Measurements from ENCODE around the gene NUDC. TPM values are rescaled to one million over a fixed set of nuclear protein-coding genes. Genes with fewer than 3 reads are reported as not detected.

The NUDC gene
- total RNA-seq, 1 experiment from 2014 or later, result 161 TPM

- ATAC-seq (no peak), DNase-seq (ENCODE audit: low read depth, low spot score) (no peak)
- TF ChIP-seq, protein P1, sequence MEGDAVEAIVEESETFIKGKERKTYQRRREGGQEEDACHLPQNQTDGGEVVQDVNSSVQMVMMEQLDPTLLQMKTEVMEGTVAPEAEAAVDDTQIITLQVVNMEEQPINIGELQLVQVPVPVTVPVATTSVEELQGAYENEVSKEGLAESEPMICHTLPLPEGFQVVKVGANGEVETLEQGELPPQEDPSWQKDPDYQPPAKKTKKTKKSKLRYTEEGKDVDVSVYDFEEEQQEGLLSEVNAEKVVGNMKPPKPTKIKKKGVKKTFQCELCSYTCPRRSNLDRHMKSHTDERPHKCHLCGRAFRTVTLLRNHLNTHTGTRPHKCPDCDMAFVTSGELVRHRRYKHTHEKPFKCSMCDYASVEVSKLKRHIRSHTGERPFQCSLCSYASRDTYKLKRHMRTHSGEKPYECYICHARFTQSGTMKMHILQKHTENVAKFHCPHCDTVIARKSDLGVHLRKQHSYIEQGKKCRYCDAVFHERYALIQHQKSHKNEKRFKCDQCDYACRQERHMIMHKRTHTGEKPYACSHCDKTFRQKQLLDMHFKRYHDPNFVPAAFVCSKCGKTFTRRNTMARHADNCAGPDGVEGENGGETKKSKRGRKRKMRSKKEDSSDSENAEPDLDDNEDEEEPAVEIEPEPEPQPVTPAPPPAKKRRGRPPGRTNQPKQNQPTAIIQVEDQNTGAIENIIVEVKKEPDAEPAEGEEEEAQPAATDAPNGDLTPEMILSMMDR (IDR thresholded peaks at IDR 0.05), result no peak
- TF ChIP-seq TCF7L2 (IDR thresholded peaks at IDR 0.05; ENCODE audit: low read depth, low read length), result no peak
- no peak for TF ChIP-seq POLR2AphosphoS5 (IDR thresholded peaks at IDR 0.05; ENCODE audit: low read depth, low read length)
- TF ChIP-seq, protein P2, sequence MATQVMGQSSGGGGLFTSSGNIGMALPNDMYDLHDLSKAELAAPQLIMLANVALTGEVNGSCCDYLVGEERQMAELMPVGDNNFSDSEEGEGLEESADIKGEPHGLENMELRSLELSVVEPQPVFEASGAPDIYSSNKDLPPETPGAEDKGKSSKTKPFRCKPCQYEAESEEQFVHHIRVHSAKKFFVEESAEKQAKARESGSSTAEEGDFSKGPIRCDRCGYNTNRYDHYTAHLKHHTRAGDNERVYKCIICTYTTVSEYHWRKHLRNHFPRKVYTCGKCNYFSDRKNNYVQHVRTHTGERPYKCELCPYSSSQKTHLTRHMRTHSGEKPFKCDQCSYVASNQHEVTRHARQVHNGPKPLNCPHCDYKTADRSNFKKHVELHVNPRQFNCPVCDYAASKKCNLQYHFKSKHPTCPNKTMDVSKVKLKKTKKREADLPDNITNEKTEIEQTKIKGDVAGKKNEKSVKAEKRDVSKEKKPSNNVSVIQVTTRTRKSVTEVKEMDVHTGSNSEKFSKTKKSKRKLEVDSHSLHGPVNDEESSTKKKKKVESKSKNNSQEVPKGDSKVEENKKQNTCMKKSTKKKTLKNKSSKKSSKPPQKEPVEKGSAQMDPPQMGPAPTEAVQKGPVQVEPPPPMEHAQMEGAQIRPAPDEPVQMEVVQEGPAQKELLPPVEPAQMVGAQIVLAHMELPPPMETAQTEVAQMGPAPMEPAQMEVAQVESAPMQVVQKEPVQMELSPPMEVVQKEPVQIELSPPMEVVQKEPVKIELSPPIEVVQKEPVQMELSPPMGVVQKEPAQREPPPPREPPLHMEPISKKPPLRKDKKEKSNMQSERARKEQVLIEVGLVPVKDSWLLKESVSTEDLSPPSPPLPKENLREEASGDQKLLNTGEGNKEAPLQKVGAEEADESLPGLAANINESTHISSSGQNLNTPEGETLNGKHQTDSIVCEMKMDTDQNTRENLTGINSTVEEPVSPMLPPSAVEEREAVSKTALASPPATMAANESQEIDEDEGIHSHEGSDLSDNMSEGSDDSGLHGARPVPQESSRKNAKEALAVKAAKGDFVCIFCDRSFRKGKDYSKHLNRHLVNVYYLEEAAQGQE (IDR thresholded peaks at IDR 0.05; ENCODE audit: insufficient read depth in 1 of 2, low read depth in 2 of 2, low read length in 1 of 2), result no peak
- no peak for TF ChIP-seq SIN3A (IDR thresholded peaks at IDR 0.05; ENCODE audit: borderline replicate concordance, insufficient read depth, low read depth, low read length)
- intact Hi-C loops (cut with micrococcal nuclease; ENCODE audit: unreplicated experiment), result no loop called here
- no peaks in the 10 kb centered on the region for H3K9me3 ChIP-seq (ENCODE audit: control insufficient read depth, insufficient read depth, low read depth, low read length)
- ChIA-PET CTCF (interaction anchor here (0.7 kb wide), 2 partner anchors 10 to 24 kb away, joined by 3 to 7 read pairs; no protein-coding TSS in a partner anchor), POLR2A (interaction anchor here (0.7 kb wide), 1 partner anchor 19 kb away, joined by 4 read pairs; no protein-coding TSS in a partner anchor)
- BruUV-seq (replicated peaks), result no TSS peak
- H3K4me1 ChIP-seq (ENCODE audit: control insufficient read depth, insufficient read depth, low read length), result no peaks in the 10 kb centered on the region
- no peaks in the 10 kb centered on the region for H3K27me3 ChIP-seq (ENCODE audit: control insufficient read depth, insufficient read depth, low read length)
- no peak overlapping the region for H3K4me3 ChIP-seq (ENCODE audit: low read depth in 2 of 2, low read length in 2 of 2)
- H3K36me3 ChIP-seq (ENCODE audit: control insufficient read depth, insufficient read depth, low read length), result no peaks in the 10 kb centered on the region
- H3K27ac ChIP-seq (ENCODE audit: low read length), result no peak overlapping the region
- in situ Hi-C loops (cut with HindIII; ENCODE audit: low pct_unique_long_range_greater_than_20kb, low sequenced_read_pairs), result no loop called here
These were observed 57.4 kb downstream of the NUDC start for GRCh38 chr1:26978901-26979300.

DNA sequence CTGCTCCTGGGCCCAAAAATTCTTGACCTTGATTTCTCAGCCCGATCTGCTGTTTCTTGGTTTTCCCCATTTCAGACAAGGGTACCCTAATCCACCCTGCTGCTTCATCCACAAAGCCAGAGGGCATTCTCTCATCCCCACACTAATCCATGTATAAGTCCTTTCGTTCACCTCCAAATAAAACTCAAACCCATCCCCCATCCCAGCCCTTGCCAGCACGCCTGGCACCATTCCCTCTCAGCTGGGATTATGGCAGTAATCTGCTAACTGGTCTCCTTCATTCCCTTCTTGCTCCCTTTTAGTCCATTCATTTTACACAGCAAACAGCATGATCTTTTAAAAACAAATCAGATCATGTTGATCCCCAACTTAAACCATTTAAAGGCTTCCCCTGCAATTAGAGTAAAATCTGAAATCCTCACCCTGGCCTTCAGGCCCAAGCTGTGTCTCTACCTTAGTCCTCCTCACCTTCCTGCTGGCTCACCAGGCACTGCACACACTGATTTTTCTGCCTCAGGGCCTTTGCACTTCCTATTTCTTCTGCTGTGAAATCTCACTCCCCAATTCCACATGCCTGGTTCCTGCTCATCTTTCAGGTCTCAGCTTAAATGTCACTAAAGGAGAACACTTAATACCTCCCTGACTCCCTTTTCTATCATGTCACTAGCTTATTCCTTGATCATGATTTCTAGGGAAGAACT lies 59.8 kb downstream of the NUDC start:
- Histone ChIP-seq H3K4me3 (ENCODE audit: low read depth in 2 of 2, low read length in 2 of 2) (no peak overlapping the region), H3K36me3 (ENCODE audit: control insufficient read depth, insufficient read depth, low read length) (no peaks in the 10 kb centered on the region), H3K27ac (ENCODE audit: low read length) (no peak overlapping the region), H3K9me3 (ENCODE audit: control insufficient read depth, insufficient read depth, low read depth, low read length) (no peaks in the 10 kb centered on the region), H3K4me1 (ENCODE audit: control insufficient read depth, insufficient read depth, low read length) (no peaks in the 10 kb centered on the region), H3K27me3 (ENCODE audit: control insufficient read depth, insufficient read depth, low read length) (no peaks in the 10 kb centered on the region)
- TF ChIP-seq, protein P1 (IDR thresholded peaks at IDR 0.05), result no peak
- TF ChIP-seq, protein P2 (IDR thresholded peaks at IDR 0.05; ENCODE audit: insufficient read depth in 1 of 2, low read depth in 2 of 2, low read length in 1 of 2), result no peak
- no peak for TF ChIP-seq TCF7L2 (IDR thresholded peaks at IDR 0.05; ENCODE audit: low read depth, low read length)
- no peak for TF ChIP-seq SIN3A (IDR thresholded peaks at IDR 0.05; ENCODE audit: borderline replicate concordance, insufficient read depth, low read depth, low read length)
- TF ChIP-seq POLR2AphosphoS5 (IDR thresholded peaks at IDR 0.05; ENCODE audit: low read depth, low read length), result no peak
- ChIA-PET POLR2A (no interaction called here), CTCF (no interaction called here)
- in situ Hi-C loops (cut with HindIII; ENCODE audit: low pct_unique_long_range_greater_than_20kb, low sequenced_read_pairs) (no loop called here), intact Hi-C loops (cut with micrococcal nuclease; ENCODE audit: unreplicated experiment) (no loop called here)
- BruUV-seq (replicated peaks), result no TSS peak
- DNase-seq (ENCODE audit: low read depth, low spot score), result no peak
- ATAC-seq, result no peak

Data from Panc1 (cell line).